Glutamatergic neuron (in vitro differentiated cells): Measurements from ENCODE around the gene ZNF438. TPM values are rescaled to one million over a fixed set of nuclear protein-coding genes. Genes with fewer than 3 reads are reported as not detected.
A peak's percentile ranks its signal among the peaks of the same experiment; 100 is the strongest.
"Not testable (repeated sequence)": the region's sequence is repeated elsewhere in the genome, so short reads cannot be mapped to it uniquely, and the experiment has no call there.

Experiments used
- DNase-seq: peaks from one replicate; pipeline ENCODE4 v3.0.0; 2022
- H3K27ac Mint-ChIP-seq: one replicate; pipeline ENCODE4 v1.8.0; 2020; ENCODE audit warnings: mild to moderate bottlenecking, mixed read lengths, inconsistent platforms; ENCODE audit not compliant: unreplicated experiment
- H3K27me3 Mint-ChIP-seq: one replicate; pipeline ENCODE4 v1.8.0; 2020; ENCODE audit warnings: mild to moderate bottlenecking, moderate library complexity, mixed read lengths, inconsistent platforms; ENCODE audit not compliant: unreplicated experiment
- H3K36me3 Mint-ChIP-seq: one replicate; pipeline ENCODE4 v1.8.0; 2020; ENCODE audit warnings: mild to moderate bottlenecking, mixed read lengths, inconsistent platforms; ENCODE audit not compliant: unreplicated experiment
- H3K4me1 Mint-ChIP-seq: one replicate; pipeline ENCODE4 v1.8.0; 2020; ENCODE audit warnings: mild to moderate bottlenecking, low read depth, mixed read lengths, inconsistent platforms; ENCODE audit not compliant: unreplicated experiment
- H3K4me3 Mint-ChIP-seq: one replicate; pipeline ENCODE4 v1.8.0; 2020; ENCODE audit warnings: mild to moderate bottlenecking, mixed read lengths, inconsistent platforms; ENCODE audit not compliant: unreplicated experiment
- H3K9me3 Mint-ChIP-seq: one replicate; pipeline ENCODE4 v1.8.0; 2020; ENCODE audit warnings: mild to moderate bottlenecking, moderate library complexity, mixed read lengths, inconsistent platforms; ENCODE audit not compliant: unreplicated experiment
- CTCF ChIP-seq: fragments of 200-600 bp; sonication (generic); IDR thresholded peaks from one replicate; pipeline ENCODE4 v1.5.0; 2021; ENCODE audit not compliant: partially characterized antibody, unreplicated experiment
- total RNA-seq: library from RNA; stranded (reverse); fragmentation: NEBNext Ultra II Directional; extraction: Animal tissue kit (Norgen Biotek cat#: 25700); gene quantifications from one replicate; pipeline ENCODE4 v1.2.1, GENCODE V29; 2021; ENCODE audit not compliant: unreplicated experiment

Gene ZNF438
- total RNA-seq, 1 donor from 2014 or later: 3.5 TPM

GRCh38 chr10:31042670-31043069, 11.0 kb upstream of the ZNF438 start:
- TF ChIP-seq CTCF: no peak
- Mint-ChIP-seq H3K27ac (no peak overlapping the region), H3K4me3 (no peak overlapping the region), H3K9me3 (peaks cover 2% of the 10 kb centered on the region), H3K27me3 (peaks cover 4% of the 10 kb centered on the region), H3K4me1 (peaks cover 5% of the 10 kb centered on the region), H3K36me3 (peaks cover 17% of the 10 kb centered on the region)
- no peak for DNase-seq

GRCh38 chr10:31041011-31041410, 9.3 kb upstream of the ZNF438 start:
- Mint-ChIP-seq H3K27me3 (peaks cover 4% of the 10 kb centered on the region), H3K4me3 (no peak overlapping the region), H3K9me3 (peaks cover 7% of the 10 kb centered on the region), H3K36me3 (peaks cover 8% of the 10 kb centered on the region), H3K27ac (no peak overlapping the region), H3K4me1 (peaks cover 10% of the 10 kb centered on the region)
- no peak for TF ChIP-seq CTCF
- DNase-seq: no peak

GRCh38 chr10:31039006-31039405, 7.3 kb upstream of the ZNF438 start:
- not testable (repeated sequence) for H3K27me3 Mint-ChIP-seq, H3K27ac Mint-ChIP-seq, H3K9me3 Mint-ChIP-seq, H3K4me1 Mint-ChIP-seq, H3K36me3 Mint-ChIP-seq, H3K4me3 Mint-ChIP-seq, DNase-seq

GRCh38 chr10:31037749-31038148, 6.1 kb upstream of the ZNF438 start:
- Mint-ChIP-seq H3K27ac (no peak overlapping the region), H3K4me1 (peaks cover 15% of the 10 kb centered on the region), H3K36me3 (no peaks in the 10 kb centered on the region), H3K9me3 (peaks cover 7% of the 10 kb centered on the region), H3K27me3 (peaks cover 4% of the 10 kb centered on the region), H3K4me3 (no peak overlapping the region)
- no peak for DNase-seq
- TF ChIP-seq CTCF: no peak

- Mint-ChIP-seq H3K9me3 (peaks cover 9% of the 10 kb centered on the region), H3K4me1 (peaks cover 14% of the 10 kb centered on the region), H3K36me3 (no peaks in the 10 kb centered on the region), H3K27ac (peak overlapping the region; percentile 82), H3K4me3 (no peak overlapping the region), H3K27me3 (peaks cover 4% of the 10 kb centered on the region)
- DNase-seq: peak; percentile 21
- no peak for TF ChIP-seq CTCF
Measured at GRCh38 chr10:31036209-31036608, 4.5 kb upstream of the ZNF438 start.

- no peak for DNase-seq
- Mint-ChIP-seq H3K36me3 (no peaks in the 10 kb centered on the region), H3K4me1 (peaks cover 20% of the 10 kb centered on the region), H3K9me3 (peaks cover 9% of the 10 kb centered on the region), H3K27ac (peak overlapping the region; percentile 6), H3K4me3 (no peak overlapping the region), H3K27me3 (peaks cover 4% of the 10 kb centered on the region)
- TF ChIP-seq CTCF: no peak
Measured at GRCh38 chr10:31035266-31035798, 3.7 kb upstream of the ZNF438 start.
